Type B pancreatic cell (in vitro differentiated cells): ENCODE results near the gene ZNF571. TPM values are rescaled to one million over a fixed set of nuclear protein-coding genes. Genes with fewer than 3 reads are reported as not detected.

Source experiments
- DNase-seq: peaks from one replicate; pipeline ENCODE4 v3.0.0; 2021; ENCODE audit warnings: mixed read lengths; ENCODE audit not compliant: unreplicated experiment; ENCODE audit errors: extremely low spot score
- H3K27ac Mint-ChIP-seq: 2 replicates; pipeline ENCODE4 v1.8.0; 2021; ENCODE audit warnings: mild to moderate bottlenecking, mixed read lengths
- H3K27me3 Mint-ChIP-seq: 2 replicates; pipeline ENCODE4 v1.8.0; 2021; ENCODE audit warnings: mixed read lengths
- H3K36me3 Mint-ChIP-seq: 2 replicates; pipeline ENCODE4 v1.8.0; 2021; ENCODE audit warnings: mixed read lengths
- H3K4me1 Mint-ChIP-seq: one replicate; pipeline ENCODE4 v1.8.0; 2021; ENCODE audit warnings: mixed read lengths; ENCODE audit not compliant: unreplicated experiment
- H3K4me3 Mint-ChIP-seq: 2 replicates; pipeline ENCODE4 v1.8.0; 2021; ENCODE audit warnings: mild to moderate bottlenecking, mixed read lengths
- H3K9me3 Mint-ChIP-seq: 2 replicates; pipeline ENCODE4 v1.8.0; 2021; ENCODE audit warnings: mixed read lengths
- total RNA-seq: library from RNA; stranded (reverse); gene quantifications from 2 replicates; pipeline ENCODE4 v1.2.1, GENCODE V29; 2021; ENCODE audit warnings: low replicate concordance
- TF ChIP-seq, protein P1 (sequence below): fragments of 200-600 bp; sonication (generic); conservative IDR thresholded peaks from 2 replicates; pipeline ENCODE4 v1.5.0; 2021; ENCODE audit warnings: antibody characterized with exemption, mild to moderate bottlenecking

ZNF571 gene
- total RNA-seq, 1 donor from 2014 or later, result 4.4 TPM

- H3K4me1 Mint-ChIP-seq, result no peaks in the 10 kb centered on the region
- no peak overlapping the region for H3K27ac Mint-ChIP-seq
- peaks cover 60% of the 10 kb centered on the region for H3K36me3 Mint-ChIP-seq
- H3K27me3 Mint-ChIP-seq, result no peaks in the 10 kb centered on the region
- H3K9me3 Mint-ChIP-seq, result peaks cover 30% of the 10 kb centered on the region
- H3K4me3 Mint-ChIP-seq, result no peak overlapping the region
- DNase-seq, result no peak
- TF ChIP-seq, protein P1, sequence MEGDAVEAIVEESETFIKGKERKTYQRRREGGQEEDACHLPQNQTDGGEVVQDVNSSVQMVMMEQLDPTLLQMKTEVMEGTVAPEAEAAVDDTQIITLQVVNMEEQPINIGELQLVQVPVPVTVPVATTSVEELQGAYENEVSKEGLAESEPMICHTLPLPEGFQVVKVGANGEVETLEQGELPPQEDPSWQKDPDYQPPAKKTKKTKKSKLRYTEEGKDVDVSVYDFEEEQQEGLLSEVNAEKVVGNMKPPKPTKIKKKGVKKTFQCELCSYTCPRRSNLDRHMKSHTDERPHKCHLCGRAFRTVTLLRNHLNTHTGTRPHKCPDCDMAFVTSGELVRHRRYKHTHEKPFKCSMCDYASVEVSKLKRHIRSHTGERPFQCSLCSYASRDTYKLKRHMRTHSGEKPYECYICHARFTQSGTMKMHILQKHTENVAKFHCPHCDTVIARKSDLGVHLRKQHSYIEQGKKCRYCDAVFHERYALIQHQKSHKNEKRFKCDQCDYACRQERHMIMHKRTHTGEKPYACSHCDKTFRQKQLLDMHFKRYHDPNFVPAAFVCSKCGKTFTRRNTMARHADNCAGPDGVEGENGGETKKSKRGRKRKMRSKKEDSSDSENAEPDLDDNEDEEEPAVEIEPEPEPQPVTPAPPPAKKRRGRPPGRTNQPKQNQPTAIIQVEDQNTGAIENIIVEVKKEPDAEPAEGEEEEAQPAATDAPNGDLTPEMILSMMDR, result no peak
These were observed 22.4 kb downstream of the ZNF571 start for GRCh38 chr19:37572203-37572602.

- peaks cover 70% of the 10 kb centered on the region for H3K36me3 Mint-ChIP-seq
- TF ChIP-seq, protein P1, result no peak
- peaks cover 50% of the 10 kb centered on the region for H3K9me3 Mint-ChIP-seq
- H3K27ac Mint-ChIP-seq, result no peak overlapping the region
- no peaks in the 10 kb centered on the region for H3K4me1 Mint-ChIP-seq
- no peaks in the 10 kb centered on the region for H3K27me3 Mint-ChIP-seq
- H3K4me3 Mint-ChIP-seq, result no peak overlapping the region
- no peak for DNase-seq
These were observed 29.3 kb downstream of the ZNF571 start for GRCh38 chr19:37565370-37565669.

DNA sequence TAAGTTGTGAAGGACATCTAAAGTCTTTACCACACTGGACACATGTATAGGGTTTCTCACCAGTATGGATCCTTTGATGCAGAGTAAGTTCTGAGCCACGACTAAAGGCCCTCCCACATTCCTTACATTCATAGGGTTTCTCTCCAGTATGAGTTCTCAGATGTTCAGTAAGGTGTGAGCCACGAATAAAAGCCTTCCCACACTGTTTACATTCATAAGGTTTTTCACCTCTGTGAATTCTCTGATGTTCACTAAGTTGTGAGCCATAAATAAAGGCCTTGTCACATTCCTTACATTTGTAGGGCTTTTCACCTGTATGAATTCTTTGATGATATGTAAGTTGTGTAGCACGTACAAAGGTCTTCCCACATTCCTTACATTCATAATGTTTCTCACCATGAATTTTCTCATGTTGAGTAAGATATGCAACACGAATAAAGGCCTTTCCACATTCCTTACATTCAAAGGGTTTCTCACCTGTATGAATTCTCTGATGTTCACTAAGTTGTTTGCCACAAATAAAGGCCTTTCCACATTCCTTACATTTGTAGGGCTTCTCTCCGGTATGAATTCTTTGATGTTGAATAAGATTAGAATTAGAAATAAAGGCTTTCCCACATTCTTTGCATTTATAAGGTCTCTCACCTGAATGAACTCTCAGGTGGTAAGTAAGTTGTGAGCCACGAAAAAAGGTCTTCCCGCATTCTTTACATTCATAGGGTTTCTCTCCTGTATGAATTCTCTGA is 29.8 kb downstream of the ZNF571 start:
- Mint-ChIP-seq H3K4me1 (no peaks in the 10 kb centered on the region), H3K36me3 (peaks cover 66% of the 10 kb centered on the region), H3K4me3 (no peak overlapping the region), H3K9me3 (peaks cover 45% of the 10 kb centered on the region), H3K27me3 (no peaks in the 10 kb centered on the region), H3K27ac (no peak overlapping the region)
- TF ChIP-seq, protein P1, result no peak
- no peak for DNase-seq

DNA sequence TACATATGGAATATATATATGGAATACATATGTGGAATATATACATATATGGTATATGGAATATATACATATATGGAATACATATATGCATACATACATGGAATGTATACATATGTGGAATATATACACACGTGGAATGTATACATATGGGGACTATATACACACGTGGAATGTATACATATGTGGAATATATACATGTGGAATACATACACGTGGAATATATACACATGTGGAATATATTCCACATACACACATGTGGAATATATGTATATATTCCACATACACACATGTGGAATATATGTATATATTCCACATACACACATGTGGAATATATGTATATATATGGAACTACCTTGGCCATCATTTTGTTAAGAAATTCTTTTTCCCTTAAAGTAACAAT is 31.1 kb downstream of the ZNF571 start:
- no peaks in the 10 kb centered on the region for H3K27me3 Mint-ChIP-seq
- TF ChIP-seq, protein P1, result no peak
- no peaks in the 10 kb centered on the region for H3K4me1 Mint-ChIP-seq
- no peak for DNase-seq
- H3K36me3 Mint-ChIP-seq, result peaks cover 60% of the 10 kb centered on the region
- no peak overlapping the region for H3K27ac Mint-ChIP-seq
- H3K4me3 Mint-ChIP-seq, result no peak overlapping the region
- H3K9me3 Mint-ChIP-seq, result peaks cover 40% of the 10 kb centered on the region

DNA sequence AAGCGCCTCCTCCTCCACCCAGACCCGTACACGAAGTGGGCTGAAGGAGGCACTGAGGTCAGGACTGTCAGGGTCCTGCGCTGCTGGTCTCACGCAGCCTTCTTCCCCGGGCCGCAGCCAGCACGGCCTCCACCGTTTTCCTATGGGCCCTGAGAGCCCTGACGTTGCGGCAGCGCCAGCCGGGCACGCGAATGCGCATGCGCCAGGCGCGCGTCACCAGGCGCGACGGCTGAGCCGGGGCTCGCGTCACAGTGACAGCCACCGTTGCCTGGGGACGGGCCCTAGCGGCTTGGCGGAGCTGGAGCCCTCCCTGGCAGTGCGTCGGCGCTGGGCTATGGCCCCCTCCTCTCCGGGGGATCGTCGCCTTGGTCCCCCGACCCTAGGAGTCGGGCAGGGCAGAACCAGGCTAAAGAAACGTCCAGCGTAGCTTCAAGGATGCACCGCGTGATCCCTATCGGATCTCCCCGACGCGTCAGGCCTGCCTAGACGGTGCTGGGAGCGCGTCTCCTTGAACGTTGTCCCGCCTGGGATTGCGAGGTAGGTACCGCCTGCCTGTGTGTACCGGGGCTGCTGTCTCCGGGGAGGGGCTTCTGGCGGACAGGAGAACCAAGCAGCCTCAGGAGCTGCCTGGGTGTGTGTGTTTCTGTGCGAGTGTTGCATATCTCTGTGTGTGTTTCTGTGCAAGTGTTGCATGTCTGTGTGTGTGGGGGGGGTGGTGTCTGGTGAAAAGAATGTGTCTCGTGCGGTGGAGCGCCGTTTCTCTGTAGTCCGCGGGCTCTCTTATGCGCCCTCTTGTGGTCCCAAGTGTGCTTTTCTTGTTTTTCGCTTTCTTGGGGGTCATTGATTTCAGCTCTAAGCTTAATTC is 43.2 kb downstream of the ZNF571 start:
- Mint-ChIP-seq H3K4me1 (no peaks in the 10 kb centered on the region), H3K36me3 (peaks cover 34% of the 10 kb centered on the region), H3K9me3 (peaks cover 23% of the 10 kb centered on the region), H3K27ac (no peak overlapping the region), H3K4me3 (no peak overlapping the region), H3K27me3 (no peaks in the 10 kb centered on the region)
- DNase-seq, result no peak
- TF ChIP-seq, protein P1, result no peak
